Tibial nerve (tissue), 4 donors: ENCODE measurements around the gene HLF.

Experiments
- CTCF ChIP-seq, 5 experiments: fragments of 200-600 bp in 3 of 5; fragments of 450-650 bp in 2 of 5; sonication (generic) in 3 of 5; IDR thresholded peaks; one replicate each; pipeline ENCODE4 v1.5.1; 2016 to 2019; ENCODE audit warnings: antibody characterized with exemption in 5 of 5, mild to moderate bottlenecking in 3 of 5, moderate library complexity in 2 of 5
- EP300 ChIP-seq, 2 donors: sonication (generic); formaldehyde crosslinking; IDR thresholded peaks; one replicate each; pipeline ENCODE4 v1.6.1; 2017; ENCODE audit warnings: antibody characterized with exemption in 2 of 2, mild to moderate bottlenecking in 1 of 2
- POLR2A ChIP-seq, 2 donors: fragments of 450-650 bp; IDR thresholded peaks; one replicate each; pipeline ENCODE4 v1.6.1; 2017; ENCODE audit warnings: antibody characterized with exemption in 2 of 2, mild to moderate bottlenecking in 2 of 2, moderate library complexity in 2 of 2

- no peak for TF ChIP-seq CTCF (IDR thresholded peaks at IDR 0.05)
- no peak for TF ChIP-seq POLR2A (IDR thresholded peaks at IDR 0.05)
- TF ChIP-seq EP300 (IDR thresholded peaks at IDR 0.05), result no peak
Measured at GRCh38 chr17:55286681-55287589, 22.2 kb downstream of the HLF start.
